GM19035 (cell line): Measurements from ENCODE around the gene KLC1.

ENCODE experiments used
- ATAC-seq: cut with Tn5 transposase; IDR thresholded peaks from one replicate; pipeline ENCODE4 v1.9.1; 2021; ENCODE audit not compliant: unreplicated experiment

Gene KLC1

GRCh38 chr14:103733651-103734050 is 104.6 kb downstream of the KLC1 start:
- ATAC-seq: no peak

DNA sequence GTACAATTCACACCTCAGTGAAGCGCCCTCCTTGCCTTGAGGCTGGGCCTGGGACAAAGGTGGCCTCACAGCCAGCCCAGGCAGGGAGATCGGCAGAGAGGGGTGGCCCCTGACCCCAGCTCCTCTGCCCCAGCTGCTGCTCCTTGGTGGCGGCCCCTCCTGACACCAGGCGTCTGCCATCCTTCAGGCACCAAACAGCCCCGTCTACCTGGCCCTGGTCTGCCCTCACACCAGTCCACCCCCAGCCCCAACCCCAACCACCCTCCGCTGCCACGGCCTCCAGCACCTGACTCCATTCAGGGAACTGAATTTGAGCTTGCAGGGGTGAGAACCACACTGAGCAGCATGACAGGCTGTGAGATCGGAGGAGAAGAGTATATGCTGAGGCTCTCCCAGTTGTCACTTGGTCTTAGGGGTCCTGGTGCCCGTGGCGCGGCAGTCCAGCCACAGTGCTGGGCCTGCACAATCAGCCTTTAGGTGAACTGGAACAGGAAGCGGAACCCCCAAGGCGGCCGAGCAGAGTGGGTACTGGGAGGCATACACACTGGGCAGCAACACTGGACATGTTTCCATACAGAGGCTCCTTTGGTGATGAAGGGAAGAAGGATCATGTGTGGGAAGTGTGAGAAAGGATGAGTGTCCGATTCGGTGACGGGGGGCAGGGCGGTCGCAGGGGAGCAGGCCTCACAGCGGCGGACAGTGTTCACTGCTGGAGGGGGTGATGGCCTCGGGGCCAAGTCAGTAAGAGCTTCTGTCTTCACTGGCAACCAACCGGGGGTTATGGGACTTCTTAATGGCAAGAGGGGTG is 105.3 kb downstream of the KLC1 start:
- ATAC-seq: no peak

DNA sequence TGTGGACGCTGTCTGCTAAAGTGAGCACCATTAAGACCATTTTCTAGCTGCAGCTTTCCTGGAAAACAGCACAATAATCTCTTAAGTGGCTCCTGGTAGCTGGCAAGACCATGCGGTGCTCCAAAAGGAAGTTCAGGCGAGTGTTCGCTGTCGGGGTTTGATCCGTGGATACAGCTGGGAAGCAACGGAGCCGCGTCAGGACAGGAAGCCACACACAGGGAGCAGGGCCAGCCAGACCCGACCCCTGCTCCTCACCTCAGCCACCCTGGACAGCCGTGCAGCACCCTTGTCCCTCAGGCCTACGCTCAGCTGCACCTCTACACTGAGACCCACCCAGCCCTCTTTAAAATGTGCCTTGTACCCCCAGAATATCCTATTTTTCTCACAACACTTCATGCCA is 106.0 kb downstream of the KLC1 start:
- ATAC-seq: no peak

GRCh38 chr14:103735439-103735814 is 106.4 kb downstream of the KLC1 start:
- ATAC-seq: no peak

GRCh38 chr14:103735815-103736545 is 107.0 kb downstream of the KLC1 start:
- ATAC-seq: no peak

DNA sequence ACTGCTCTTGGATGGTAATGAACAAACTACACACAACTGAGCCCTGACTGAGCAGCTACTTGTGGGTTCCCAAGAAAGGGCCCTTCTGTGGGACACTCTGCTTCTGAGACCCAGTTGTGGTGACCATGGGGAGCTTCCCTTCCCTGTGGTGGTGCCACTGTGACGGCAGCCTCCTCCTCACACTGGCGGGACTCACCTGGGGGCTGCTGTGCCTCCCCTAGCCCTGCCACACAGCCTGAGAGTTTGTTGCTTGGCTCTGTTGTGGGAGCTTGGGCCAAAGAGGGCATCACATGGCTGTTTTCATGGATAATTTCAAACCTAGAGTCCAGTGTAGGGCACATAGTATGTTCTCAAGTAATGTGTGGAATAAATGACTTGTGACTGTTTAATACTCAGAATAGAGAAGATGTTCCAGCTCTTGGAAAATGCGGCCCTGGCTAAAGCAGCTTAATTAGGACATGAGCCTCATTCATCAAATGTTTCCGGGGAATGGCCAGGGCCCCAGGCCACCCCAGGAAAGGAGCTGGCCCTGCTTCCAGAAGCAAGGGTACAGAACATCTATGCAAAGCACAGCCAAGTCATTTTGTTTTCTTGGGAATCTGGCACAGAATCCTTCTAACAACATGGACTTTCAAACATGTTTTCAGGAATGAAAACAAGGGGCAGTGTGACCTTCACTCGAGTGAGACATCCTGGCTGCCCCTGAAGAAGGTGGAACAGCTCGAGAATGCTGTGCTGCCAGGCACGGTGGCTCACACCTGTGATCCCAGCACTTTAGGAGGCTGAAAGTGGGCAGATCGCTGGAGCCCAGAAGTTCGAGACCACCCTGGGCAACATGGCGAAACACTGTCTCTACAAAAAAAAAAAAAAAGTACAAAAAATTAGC is 107.8 kb downstream of the KLC1 start:
- ATAC-seq: no peak

DNA sequence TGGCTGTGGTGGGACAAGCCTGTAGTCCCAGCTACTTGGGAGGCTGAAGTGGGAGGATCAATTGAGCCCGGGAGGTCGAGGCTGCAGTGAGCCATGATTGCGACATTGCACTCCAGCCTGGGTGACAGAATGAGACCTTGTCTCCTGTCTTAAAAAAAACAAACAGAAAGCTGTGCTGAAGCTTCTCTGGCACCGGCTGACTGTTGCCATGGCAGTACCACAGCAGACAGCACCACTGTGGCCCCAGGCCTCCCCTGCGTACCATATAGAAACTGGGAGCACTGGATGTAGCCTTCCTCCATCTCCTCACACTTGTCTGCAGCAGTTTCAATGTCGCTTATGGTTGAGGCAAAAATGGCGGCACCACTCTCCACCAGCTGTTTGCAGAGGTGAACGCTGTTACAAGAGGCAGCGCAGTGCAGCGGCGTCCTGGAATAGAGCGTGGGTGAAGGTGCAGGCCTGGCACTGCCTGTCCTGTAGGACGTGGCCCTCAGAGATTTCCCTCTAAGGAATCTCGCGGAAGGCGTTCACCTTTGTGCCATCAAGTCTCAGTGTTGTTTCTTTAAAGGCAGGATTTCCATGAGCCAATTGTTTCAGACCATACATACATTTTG is 108.5 kb downstream of the KLC1 start:
- ATAC-seq: no peak

DNA sequence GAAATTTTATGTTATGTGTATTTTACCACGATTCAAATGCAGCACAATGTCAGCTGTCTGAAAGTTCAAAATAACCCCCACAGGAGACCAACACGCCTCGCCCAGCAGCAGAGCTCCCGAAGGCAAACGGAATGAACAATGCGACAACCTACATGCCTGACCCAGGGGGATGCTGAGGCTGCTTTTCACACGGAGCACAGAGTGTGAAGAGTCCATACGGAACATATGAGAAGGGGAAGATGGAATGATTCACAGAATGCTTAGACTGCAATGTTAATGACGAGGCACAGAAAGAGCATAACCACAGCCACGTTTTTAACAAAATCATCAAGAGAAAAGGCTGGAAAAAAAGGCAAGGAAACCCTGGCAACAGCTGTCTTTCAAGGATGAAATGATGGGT is 109.2 kb downstream of the KLC1 start:
- no peak for ATAC-seq

- ATAC-seq: no peak
These were observed 109.9 kb downstream of the KLC1 start for GRCh38 chr14:103738701-103739451.

GRCh38 chr14:103739466-103739792 is 110.4 kb downstream of the KLC1 start:
- no peak for ATAC-seq

DNA sequence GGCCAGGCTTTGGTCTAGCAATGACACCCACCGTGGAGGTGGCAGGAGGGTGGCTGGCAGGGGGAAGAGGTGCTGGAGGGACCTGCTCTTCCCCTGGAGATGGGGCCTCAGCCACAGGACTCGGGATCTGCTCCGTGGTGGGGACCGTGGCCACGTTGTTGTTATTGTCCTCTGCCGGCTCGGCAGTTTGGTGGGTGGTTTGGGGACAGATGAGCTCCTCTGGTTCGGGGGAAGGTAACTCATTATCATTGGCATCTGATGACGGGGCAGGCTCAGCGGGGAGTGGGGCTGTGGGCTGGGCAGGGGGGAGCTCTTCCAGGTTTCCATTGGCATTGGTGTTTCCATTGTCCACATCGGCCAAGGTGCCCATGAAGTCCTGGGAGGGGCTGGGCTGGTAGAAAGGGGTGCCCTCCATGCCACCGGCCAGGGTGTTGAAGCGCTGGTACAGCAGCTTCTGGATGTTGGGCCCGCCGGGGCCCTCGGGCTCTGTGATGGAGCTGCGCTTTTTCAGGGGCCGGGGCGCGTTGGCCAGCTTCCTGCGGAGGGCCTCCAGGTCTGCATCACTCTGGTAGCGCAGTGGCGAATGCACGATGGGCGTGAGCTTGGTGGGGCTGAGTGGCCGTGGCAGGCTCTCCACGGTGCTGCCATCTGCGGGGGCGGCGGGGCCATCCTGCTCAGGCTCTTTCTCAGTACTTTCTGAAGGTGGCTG is 110.9 kb downstream of the KLC1 start:
- ATAC-seq: no peak

GRCh38 chr14:103740991-103741689 is 112.1 kb downstream of the KLC1 start:
- no peak for ATAC-seq

DNA sequence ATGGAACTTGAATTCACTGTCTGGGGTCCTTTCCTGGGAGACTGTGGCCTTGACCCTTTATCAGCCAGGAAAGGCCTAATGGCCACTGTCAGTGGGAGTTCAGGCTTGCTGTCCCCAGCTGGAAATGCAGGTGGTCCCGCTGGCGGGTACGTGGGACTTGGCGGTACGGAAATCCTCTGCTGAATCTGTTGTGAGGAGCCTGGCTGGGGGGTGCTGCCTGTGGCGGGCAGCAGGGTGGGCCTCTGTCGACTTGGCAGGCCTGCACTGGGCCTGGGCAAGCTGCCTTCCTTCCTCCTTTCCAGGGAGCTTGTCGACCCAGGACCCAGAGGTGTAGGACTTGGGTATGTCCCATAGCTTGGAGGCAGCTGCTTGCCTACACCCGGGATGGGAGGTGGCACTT is 112.9 kb downstream of the KLC1 start:
- ATAC-seq: no peak

- no peak for ATAC-seq
These were observed 113.7 kb downstream of the KLC1 start for GRCh38 chr14:103742499-103743255.

GRCh38 chr14:103743691-103744090 is 114.7 kb downstream of the KLC1 start:
- no peak for ATAC-seq

GRCh38 chr14:103744621-103745395 is 115.8 kb downstream of the KLC1 start:
- ATAC-seq: no peak

DNA sequence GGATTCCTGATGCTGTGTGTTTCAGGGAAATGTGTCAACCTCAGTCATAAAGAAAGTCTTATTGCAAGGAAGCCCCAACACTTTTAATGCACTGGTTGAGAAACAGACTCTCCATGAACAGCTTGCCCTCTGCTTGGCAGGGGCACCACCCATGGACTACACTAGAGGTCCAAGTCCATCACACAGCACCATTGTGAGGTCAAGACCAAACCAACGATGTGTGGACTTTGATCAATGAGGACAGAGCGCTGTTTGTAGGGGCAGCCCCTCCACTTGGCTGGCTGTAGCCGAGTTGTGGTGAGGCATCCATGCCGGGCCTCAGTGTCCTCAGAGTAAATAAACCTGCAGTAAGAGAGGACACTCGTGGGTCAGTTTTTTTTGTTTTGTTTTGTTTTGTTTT is 116.4 kb downstream of the KLC1 start:
- ATAC-seq: no peak

DNA sequence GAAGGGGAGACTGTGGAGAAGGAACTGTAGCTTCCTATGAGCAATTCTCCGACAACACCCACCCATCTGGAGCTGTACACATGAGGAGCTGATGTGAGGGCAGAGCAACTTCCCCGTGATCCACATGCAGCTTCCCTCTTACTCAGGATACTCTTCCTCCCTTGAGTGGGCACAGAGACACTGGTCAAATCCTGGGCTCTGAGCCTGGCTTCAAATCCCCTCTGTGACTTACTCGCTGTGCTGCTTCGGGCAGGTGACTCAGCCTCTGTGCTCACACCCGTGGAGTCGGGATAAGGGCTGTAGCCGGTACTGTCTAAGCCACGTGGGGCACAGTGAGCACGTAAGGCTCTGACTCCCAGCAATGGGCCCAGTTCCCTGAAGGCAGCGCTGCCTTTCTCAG is 117.7 kb downstream of the KLC1 start:
- no peak for ATAC-seq
